HG02970 (cell line): ENCODE data around the gene METTL24.
"Not testable (repeated sequence)": the region's sequence is repeated elsewhere in the genome, so short reads cannot be mapped to it uniquely, and the experiment has no call there.

ENCODE experiments used
- ATAC-seq: cut with Tn5 transposase; IDR thresholded peaks from one replicate; pipeline ENCODE4 v1.9.1; 2021; ENCODE audit warnings: mild to moderate bottlenecking, moderate library complexity, moderate number of reproducible peaks; ENCODE audit not compliant: unreplicated experiment, low FRiP score

Gene METTL24

GRCh38 chr6:110363748-110364147, 5.6 kb upstream of the METTL24 start:
- no peak for ATAC-seq

DNA sequence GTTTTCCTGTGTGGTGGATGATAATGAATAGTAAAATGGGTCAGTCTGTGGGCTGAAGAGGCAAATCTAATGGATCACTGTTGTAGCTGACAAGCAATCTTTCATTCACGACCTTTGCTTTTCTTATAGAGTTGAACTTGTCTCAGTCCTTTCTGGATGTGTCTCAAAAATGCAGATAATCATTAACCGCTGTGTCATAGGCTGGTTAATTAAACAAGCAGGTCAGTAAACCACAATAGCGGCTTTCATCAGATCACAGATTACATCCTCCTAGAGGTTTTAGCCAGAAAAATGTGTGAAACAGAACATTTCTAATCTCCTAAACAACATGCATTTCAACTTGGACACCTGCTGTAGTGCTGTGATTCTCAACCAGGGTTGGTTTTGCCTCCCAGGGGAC, 2.5 kb upstream of the METTL24 start:
- no peak for ATAC-seq

- ATAC-seq, result no peak
Measured at GRCh38 chr6:110359556-110359955, 1.4 kb upstream of the METTL24 start.

DNA sequence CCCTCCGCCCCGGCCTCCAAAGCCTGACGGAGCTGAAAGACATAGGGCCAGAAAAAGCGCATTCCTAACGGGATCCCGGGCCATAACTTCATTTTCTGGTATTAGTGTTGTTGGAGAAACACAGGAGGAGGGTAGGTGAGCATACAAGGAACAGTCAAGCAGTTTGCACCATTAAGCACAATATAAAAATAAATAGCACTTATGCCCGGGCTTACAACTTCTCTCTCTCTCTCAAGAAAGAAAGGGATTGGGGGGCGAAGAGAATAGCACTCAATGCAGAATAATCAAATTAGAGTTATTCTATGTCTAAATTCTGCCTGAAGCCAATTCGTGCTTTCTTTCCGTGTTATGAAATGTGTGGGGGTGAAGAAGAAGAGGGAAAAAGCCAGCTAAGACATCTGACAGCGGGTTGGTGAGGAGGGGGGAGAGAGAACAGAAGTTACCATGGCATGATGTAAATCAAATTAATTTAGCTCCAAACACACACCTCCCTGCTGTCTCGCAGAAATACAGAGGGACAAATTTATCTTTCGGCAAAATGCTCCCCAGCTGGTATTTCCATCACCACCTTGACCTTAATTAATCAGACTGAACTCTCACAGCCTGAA, 508 bp upstream of the METTL24 start:
- no peak for ATAC-seq

DNA sequence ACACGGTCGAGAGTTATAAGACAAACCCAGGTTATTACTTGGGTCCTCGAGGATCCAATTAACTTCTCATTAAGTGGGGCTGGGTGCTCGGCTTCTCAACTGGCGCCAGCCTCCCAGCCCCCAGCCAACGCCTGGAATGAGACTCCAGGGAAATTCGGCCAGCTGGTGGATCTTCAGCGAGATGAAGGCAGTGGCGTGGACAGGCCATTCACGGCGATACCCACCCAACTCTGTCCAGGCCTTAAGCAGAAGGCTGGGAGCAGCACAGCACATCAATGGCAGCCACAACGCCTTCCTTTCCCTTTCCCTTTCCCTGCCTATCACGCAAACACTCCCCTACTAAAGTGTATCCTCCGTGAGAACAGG, 868 bp downstream of the METTL24 start:
- ATAC-seq, result no peak

DNA sequence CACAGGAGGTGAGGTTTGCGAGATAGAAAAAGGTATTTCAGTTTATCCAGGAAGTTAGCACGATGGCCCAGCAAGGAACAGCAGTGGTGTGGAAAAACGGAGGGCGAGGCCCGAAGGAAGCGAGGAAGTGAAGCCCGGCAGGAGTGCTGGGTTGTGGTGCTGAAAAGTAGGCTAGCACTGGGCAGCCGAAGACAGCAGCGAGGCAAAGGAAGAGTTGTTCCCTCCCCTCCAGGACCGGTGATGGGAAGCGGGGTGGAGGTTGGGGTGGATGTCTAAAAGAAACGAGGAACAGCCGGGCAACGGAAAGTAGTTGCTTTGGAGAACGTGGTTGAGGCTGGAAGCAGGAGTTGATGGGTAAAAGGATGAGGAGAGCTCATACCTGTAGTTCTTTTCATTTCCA, 1.4 kb downstream of the METTL24 start:
- no peak for ATAC-seq

DNA sequence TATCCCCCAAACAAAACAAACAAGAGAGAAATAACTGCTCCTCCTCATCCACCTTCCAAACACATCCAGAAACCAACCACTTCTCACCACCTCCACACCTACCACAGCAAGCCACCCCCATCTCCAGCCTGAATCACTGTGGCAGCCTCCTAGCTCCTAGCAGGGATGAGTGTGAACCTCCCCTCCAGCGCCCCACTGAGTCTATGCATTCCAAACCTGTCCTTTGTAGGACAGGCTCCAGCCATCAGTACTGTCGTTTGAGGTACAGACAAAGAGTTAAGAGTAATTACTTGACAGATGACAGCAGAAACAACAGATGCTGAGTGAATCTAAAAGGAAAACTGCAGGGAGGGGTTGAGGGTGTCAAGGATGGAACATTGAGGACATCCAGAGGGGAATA, 2.4 kb downstream of the METTL24 start:
- no peak for ATAC-seq

- ATAC-seq, result no peak
Measured at GRCh38 chr6:110355022-110355421, 3.1 kb downstream of the METTL24 start.

DNA sequence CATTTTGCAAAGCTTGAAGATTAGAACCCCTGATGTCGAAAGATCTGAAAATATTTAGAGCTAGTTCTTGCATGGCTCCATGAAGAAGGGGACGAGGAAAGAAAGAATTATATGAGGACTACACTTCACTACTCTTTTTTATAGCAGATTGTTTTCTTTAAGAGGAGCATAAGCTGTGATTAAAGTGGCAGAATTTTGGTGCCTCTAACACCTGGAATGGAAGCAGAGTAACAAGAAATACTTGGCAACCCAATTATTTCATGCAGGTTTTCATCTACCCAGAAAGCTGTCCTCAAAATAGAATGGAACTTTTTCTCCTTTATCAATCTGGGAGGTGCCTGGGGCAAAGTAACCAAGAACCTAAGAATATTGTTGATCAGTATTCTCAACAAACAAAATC, 4.0 kb downstream of the METTL24 start:
- no peak for ATAC-seq

- ATAC-seq, result no peak
Measured at GRCh38 chr6:110353457-110354001, 4.6 kb downstream of the METTL24 start.

DNA sequence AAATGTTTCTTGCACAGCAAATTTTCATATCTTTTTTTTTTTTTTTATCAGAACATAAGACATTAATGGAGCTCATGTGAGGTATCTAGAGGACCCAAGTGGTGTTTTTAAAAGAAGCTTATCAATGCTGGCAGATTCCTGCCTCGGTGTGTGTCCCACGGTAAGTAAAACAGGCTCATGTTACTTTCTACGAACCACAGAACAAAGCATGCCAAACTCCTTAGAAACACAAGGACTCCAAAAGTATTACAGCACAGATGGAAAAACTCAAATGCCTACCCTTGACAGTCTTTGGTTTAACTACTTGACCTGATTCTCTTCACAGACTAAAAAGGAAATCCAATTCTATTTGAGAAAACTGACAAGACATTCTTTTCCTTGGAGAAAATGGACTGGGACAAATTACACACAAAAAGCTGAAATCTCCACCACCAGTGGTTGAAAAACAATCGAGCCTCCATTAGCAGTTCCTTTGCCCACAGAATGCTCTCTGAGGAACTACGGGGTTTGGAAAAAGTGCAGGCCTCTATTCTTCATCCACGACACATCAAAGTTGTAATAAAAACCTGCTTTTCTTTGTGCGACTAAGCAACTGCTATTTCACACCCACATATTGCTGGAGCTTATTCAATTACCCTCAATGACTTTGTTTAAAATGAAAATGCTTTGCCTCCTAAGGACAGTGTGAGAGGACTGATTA, 5.4 kb downstream of the METTL24 start:
- no peak for ATAC-seq

- no peak for ATAC-seq
Measured at GRCh38 chr6:110351986-110352385, 6.2 kb downstream of the METTL24 start.

- no peak for ATAC-seq
Measured at GRCh38 chr6:110351546-110351945, 6.6 kb downstream of the METTL24 start.

- ATAC-seq, result not testable (repeated sequence)
Measured at GRCh38 chr6:110350593-110350992, 7.6 kb downstream of the METTL24 start.

DNA sequence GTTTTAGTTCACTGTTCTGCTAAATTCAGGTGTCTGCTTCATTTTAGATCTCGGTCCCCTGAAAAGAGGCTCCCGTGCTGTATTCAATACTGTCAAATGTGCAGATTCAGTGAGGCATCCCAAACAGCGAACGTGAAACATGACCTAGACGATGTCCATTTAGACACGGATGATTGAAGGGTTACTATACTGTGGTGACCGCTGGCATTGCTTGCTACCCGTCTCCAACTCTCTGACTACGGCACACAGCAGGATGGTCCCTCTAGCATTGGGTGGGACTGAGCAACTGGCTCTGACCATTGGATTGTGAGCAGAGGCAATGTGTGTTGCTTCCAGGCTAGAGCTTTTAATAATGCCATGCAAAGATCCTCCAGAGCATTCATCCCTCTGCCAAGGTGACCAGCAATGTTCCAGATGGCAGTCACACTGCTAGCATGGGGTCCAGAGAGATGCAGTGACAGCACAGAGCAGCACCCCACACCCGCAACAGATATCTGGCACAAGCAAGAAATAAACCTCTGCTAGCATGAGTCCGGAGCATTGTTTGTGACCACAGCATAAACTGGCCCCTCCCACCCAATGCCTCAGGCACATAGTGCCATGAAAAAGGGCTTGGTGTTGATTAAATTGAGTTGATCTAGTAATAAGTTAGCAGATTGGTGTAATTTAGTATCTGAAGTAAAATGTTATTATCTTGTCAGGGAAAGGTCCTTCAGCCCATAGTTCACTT, 9.0 kb downstream of the METTL24 start:
- no peak for ATAC-seq

DNA sequence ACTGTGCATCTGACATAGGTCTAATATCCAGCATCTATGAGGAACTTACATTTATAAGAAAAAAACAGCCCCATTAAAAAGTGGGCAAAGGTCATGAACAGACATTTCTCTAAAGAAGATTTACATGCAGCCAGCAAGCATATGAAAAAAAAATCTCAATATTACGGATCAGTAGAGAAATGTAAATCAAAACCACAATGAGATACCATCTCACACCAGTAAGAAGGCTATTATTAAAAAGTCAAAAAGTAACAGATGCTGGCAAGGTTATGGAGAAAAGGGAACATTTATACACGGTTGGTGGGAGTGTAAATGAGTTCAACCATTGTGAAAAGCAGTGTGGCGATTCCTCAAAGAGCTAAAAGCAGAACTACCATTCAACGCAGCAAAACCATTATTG, 13.1 kb downstream of the METTL24 start:
- no peak for ATAC-seq

DNA sequence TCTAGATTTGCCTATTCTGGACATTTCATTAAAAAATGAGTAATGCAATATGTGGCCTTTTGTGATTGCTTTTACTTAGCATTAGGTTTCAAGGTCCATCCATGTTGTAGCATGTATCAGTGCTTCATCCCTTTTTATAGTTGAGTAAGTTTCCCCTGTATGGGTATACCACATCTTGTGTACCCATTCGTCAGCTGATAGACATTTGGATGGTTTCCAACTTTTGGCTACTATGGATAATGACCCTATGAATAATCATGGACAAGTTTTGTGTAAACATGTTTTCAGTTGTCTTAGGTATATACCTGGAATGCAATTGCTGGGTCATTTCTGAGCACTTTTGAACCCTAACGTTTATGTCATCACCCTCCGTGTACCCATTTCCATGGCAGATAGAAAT, 15.4 kb downstream of the METTL24 start:
- ATAC-seq, result no peak

DNA sequence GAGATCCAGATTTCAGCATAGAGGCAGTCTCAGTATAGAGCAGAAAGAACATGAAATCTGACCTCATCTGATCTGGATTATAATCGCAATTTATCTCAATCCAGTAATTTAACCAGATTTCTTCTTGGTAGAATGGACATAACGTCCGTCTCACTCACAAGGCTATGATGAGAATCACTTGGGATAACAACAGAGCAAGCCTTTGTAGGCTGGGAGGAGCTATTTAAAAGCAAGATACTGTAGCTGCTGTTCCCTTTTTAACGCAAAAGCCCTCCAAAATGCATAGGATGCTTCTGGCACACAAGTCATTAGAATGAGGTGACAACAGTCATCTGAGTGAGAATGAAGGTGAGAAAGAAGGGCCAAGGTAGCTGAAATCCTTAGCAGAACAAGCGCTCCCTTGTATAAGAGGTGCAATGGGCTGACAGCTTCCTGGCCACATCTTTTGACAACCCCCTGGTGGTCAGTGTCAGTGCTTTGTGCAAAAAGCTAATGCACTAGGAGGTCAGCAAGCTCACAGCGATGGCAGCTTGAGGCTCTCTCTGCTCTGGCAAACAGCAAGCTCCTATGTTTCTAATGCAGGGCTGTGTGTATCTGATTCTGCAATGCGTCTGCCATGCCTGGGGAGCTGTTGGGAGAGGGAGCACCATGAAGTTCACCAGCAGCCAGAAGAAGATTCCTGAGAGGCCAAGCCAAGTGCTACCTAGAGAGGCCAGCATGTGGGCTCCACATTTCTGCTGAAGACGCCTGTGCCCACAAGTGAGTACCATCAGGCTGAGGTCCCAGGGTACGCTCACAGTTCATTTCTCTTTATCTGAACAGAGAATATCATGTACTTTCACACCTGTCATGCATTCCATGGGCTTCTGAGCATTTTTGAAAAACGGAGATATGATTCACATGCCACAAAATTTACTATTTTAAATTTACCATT, 16.2 kb downstream of the METTL24 start:
- ATAC-seq, result no peak

DNA sequence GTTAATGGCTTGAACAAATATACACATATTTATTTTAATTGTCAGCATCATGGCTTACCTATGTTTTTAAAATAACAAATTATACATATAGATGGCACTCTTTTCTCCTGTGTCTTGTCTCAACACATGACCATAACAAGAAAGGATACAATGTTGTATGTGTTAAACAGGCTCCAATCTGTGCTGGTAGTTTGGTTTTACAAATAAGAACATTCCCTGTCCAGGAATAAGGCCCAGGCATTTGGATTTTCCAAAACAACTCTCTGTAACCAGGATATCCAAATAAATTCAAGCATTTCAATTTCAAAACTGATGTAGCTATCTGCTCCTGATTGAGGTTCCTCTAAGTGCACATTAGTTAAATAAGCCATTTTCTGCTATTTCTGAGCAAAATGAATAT, 17.1 kb downstream of the METTL24 start:
- no peak for ATAC-seq

DNA sequence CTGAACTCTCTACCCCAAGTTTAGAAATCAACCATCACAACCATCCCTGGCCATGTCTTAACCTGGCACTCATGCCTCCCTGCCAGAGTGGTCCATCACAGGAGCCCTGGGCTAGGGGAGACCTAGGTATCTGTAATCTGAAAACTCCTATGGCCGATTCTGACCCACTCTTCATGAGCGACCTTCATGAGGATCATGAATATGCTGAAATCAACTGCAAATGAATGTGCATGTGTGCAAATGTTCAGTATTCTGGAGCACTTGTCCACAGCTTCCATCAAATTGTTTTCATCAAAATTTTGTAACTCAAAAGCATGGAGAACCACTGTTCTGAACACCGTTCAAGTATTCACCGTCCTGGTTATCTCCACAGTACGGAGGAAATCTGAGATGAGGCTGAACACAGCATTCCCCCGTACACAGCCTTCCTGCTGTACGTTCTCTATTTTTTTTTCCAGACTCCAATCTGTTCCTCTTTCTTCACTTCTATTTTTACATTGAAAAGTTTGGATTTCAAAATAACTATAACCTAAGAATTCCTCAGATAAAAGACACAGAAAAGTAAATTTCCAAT, 17.7 kb downstream of the METTL24 start:
- no peak for ATAC-seq
